Measurements from ENCODE around the gene PDE8B.

PDE8B gene

GRCh38 chr5:77192441-77193050, 17.9 kb upstream of the PDE8B start:
- DNase-seq (ENCODE audit: low read depth in 2 of 2), result no peak

GRCh38 chr5:77194762-77195161, 15.7 kb upstream of the PDE8B start:
- no peak for DNase-seq (ENCODE audit: low read depth in 2 of 2)

- no peak for DNase-seq (ENCODE audit: low read depth in 2 of 2)
These were observed 12.5 kb upstream of the PDE8B start for GRCh38 chr5:77197840-77198554.

GRCh38 chr5:77200663-77201062, 9.8 kb upstream of the PDE8B start:
- DNase-seq (ENCODE audit: low read depth in 2 of 2), result no peak

- DNase-seq (ENCODE audit: low read depth in 2 of 2), result no peak
These were observed 8.3 kb upstream of the PDE8B start for GRCh38 chr5:77202145-77202544.

GRCh38 chr5:77204967-77205366, 5.5 kb upstream of the PDE8B start:
- no peak for DNase-seq (ENCODE audit: low read depth in 2 of 2)

- no peak for DNase-seq (ENCODE audit: low read depth in 2 of 2)
These were observed 1.8 kb upstream of the PDE8B start for GRCh38 chr5:77208507-77209163.

- DNase-seq (ENCODE audit: low read depth in 2 of 2), result no peak
These were observed 887 bp upstream of the PDE8B start for GRCh38 chr5:77209495-77210090.

- DNase-seq (ENCODE audit: low read depth in 2 of 2), result no peak
These were observed 647 bp downstream of the PDE8B start for GRCh38 chr5:77210964-77211690.

GRCh38 chr5:77211691-77212047, 1.2 kb downstream of the PDE8B start:
- no peak for DNase-seq (ENCODE audit: low read depth in 2 of 2)

- DNase-seq (ENCODE audit: low read depth in 2 of 2), result no peak
These were observed 3.1 kb downstream of the PDE8B start for GRCh38 chr5:77213601-77214000.

GRCh38 chr5:77214151-77214550, 3.7 kb downstream of the PDE8B start:
- no peak for DNase-seq (ENCODE audit: low read depth in 2 of 2)

- no peak for DNase-seq (ENCODE audit: low read depth in 2 of 2)
These were observed 7.8 kb downstream of the PDE8B start for GRCh38 chr5:77218263-77218662.

GRCh38 chr5:77221115-77221514, 10.6 kb downstream of the PDE8B start:
- no peak for DNase-seq (ENCODE audit: low read depth in 2 of 2)

- DNase-seq (ENCODE audit: low read depth in 2 of 2), result no peak
These were observed 12.2 kb downstream of the PDE8B start for GRCh38 chr5:77222722-77223121.

GRCh38 chr5:77223653-77224052, 13.2 kb downstream of the PDE8B start:
- no peak for DNase-seq (ENCODE audit: low read depth in 2 of 2)

GRCh38 chr5:77224672-77225355, 14.3 kb downstream of the PDE8B start:
- DNase-seq (ENCODE audit: low read depth in 2 of 2), result no peak

- no peak for DNase-seq (ENCODE audit: low read depth in 2 of 2)
These were observed 15.1 kb downstream of the PDE8B start for GRCh38 chr5:77225531-77225930.

GRCh38 chr5:77229887-77230286, 19.4 kb downstream of the PDE8B start:
- no peak for DNase-seq (ENCODE audit: low read depth in 2 of 2)

GRCh38 chr5:77230727-77231470, 20.4 kb downstream of the PDE8B start:
- no peak for DNase-seq (ENCODE audit: low read depth in 2 of 2)
